GM23338 (cell line): Measurements from ENCODE around the gene MNX1.

Experiments
- CREB1 ChIP-seq: fragments of 250-450 bp; sonication (Bioruptor Pico); IDR thresholded peaks from 2 replicates; pipeline ENCODE4 v1.5.0; 2020; ENCODE audit warnings: low read depth, mild to moderate bottlenecking, moderate library complexity
- CTCF ChIP-seq, 2 experiments: fragments of 200-600 bp in 1 of 2; sonication (generic) in 1 of 2; conservative IDR thresholded peaks; 2 replicates each; pipeline versions ENCODE4 v1.5.1 to v1.6.1; 2016 to 2017; ENCODE audit warnings: antibody characterized with exemption in 2 of 2, low read depth in 2 of 2, mild to moderate bottlenecking in 2 of 2, moderate library complexity in 1 of 2
- EZH2 ChIP-seq: fragments of 200-600 bp; sonication (generic); IDR thresholded peaks from one replicate; pipeline ENCODE4 v1.8.0; 2017; ENCODE audit warnings: antibody characterized with exemption, mild to moderate bottlenecking, low read depth; ENCODE audit not compliant: unreplicated experiment
- REST ChIP-seq: IDR thresholded peaks from one replicate; pipeline ENCODE4 v1.6.1; 2018; ENCODE audit warnings: antibody characterized with exemption; ENCODE audit not compliant: unreplicated experiment

GRCh38 chr7:157056246-157056645 is 45.8 kb upstream of the MNX1 start:
- no peak for TF ChIP-seq EZH2
- TF ChIP-seq CTCF (conservative IDR thresholded peaks at IDR 0.05; ENCODE audit: low read depth in 2 of 2): no peak
- TF ChIP-seq REST: no peak
- TF ChIP-seq CREB1 (CRISPR knock-in tag): no peak
